Right atrium auricular region (tissue), 2 donors: ENCODE results near the gene KRTCAP2. TPM values are rescaled to one million over a fixed set of nuclear protein-coding genes. Genes with fewer than 3 reads are reported as not detected.
"Not testable (repeated sequence)": the region's sequence is repeated elsewhere in the genome, so short reads cannot be mapped to it uniquely, and the experiment has no call there.

Experiments
- DNase-seq: peaks from one replicate; pipeline ENCODE4 v3.0.0-alpha.2; 2019; ENCODE audit warnings: low spot score
- H3K27ac ChIP-seq, 2 donors: fragments of 200-600 bp; sonication (generic); 1 replicate in 1 of 2; 2 replicates in 1 of 2; pipeline ENCODE4 v1.5.1; 2016 to 2019
- H3K27me3 ChIP-seq, 2 donors: fragments of 200-600 bp; sonication (generic); one replicate each; pipeline versions ENCODE4 v1.5.1 to v1.6.0; 2017 to 2019
- H3K36me3 ChIP-seq: fragments of 200-600 bp; sonication (generic); one replicate; pipeline ENCODE4 v1.5.1; 2016
- H3K4me1 ChIP-seq, 2 donors: fragments of 200-600 bp; sonication (generic); one replicate each; pipeline versions ENCODE4 v1.5.1 to v1.6.0; 2017 to 2019
- H3K4me3 ChIP-seq, 2 donors: fragments of 200-600 bp; sonication (generic); 1 replicate in 1 of 2; 2 replicates in 1 of 2; pipeline ENCODE4 v1.5.1; 2017 to 2019; ENCODE audit warnings: mild to moderate bottlenecking in 1 of 2, moderate library complexity in 1 of 2
- H3K9me3 ChIP-seq, 2 donors: fragments of 200-600 bp; sonication (generic); one replicate each; pipeline ENCODE4 v1.5.1; 2019
- total RNA-seq, 2 donors: library from RNA; depleted of rRNA; stranded (reverse); fragments of >200 nt; gene quantifications; one replicate each; pipeline ENCODE4 v1.1.0, GENCODE V29; 2016
- TF ChIP-seq, protein P1 (sequence below), 2 donors: fragments of 200-600 bp; sonication (generic); IDR thresholded peaks; one replicate each; pipeline ENCODE4 v1.5.1; 2019; ENCODE audit warnings: antibody characterized with exemption in 2 of 2

Gene KRTCAP2
- total RNA-seq, 2 donors from 2014 or later: 124 to 147 TPM

DNA sequence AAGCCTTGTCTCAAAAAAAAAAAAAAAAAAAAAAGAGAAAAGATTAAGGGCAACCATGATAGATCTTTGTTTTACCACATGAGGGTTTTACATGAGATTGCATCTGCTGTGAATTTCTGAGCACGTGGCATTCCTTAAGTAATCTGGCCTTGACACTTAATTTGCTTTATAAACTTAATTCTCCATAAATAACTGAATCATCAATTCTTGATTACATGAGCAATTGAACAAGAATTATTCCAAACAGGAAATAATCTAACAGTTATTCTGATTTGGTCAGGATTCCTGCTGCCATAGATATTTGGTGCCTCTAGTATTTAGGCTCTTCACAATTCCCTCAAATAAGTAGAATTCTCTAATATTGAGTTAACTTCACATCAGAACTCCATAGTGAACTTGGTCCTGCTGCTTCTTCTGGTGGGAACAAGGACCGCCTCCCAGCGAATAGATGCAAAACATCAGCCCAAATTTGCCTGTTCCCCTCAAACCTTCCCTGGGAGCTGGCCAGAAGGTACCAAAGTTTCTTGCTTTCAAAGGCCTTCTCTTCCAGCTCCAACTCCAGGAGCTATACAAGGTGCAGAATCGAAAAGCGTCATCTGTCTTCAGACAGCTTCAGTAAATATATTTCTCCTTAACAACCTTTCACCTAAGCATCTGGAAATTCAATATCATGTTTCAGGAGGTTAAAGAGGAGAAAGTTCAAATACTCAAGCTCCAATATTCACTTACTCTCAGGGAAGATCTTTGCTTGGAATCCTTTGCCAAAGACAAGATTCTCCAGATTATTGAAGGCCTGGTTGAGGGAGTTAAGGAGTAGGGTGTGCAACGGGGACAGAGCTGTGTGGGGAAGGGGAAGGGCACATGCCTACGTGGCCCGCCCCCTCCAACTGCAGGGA is 1.0 kb downstream of the KRTCAP2 start:
- peaks cover 0 to 38% of the 10 kb centered on the region in 2 donors for H3K4me1 ChIP-seq
- no peak for DNase-seq
- peaks cover 0 to 8% of the 10 kb centered on the region in 2 donors for H3K27me3 ChIP-seq
- TF ChIP-seq, protein P1, sequence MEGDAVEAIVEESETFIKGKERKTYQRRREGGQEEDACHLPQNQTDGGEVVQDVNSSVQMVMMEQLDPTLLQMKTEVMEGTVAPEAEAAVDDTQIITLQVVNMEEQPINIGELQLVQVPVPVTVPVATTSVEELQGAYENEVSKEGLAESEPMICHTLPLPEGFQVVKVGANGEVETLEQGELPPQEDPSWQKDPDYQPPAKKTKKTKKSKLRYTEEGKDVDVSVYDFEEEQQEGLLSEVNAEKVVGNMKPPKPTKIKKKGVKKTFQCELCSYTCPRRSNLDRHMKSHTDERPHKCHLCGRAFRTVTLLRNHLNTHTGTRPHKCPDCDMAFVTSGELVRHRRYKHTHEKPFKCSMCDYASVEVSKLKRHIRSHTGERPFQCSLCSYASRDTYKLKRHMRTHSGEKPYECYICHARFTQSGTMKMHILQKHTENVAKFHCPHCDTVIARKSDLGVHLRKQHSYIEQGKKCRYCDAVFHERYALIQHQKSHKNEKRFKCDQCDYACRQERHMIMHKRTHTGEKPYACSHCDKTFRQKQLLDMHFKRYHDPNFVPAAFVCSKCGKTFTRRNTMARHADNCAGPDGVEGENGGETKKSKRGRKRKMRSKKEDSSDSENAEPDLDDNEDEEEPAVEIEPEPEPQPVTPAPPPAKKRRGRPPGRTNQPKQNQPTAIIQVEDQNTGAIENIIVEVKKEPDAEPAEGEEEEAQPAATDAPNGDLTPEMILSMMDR (IDR thresholded peaks at IDR 0.05): no peak
- H3K4me3 ChIP-seq: peak overlapping the region; percentile 88 to 93
- H3K36me3 ChIP-seq: peaks cover 16% of the 10 kb centered on the region
- no peaks in the 10 kb centered on the region for H3K9me3 ChIP-seq
- H3K27ac ChIP-seq: peak overlapping the region; percentile 96

DNA sequence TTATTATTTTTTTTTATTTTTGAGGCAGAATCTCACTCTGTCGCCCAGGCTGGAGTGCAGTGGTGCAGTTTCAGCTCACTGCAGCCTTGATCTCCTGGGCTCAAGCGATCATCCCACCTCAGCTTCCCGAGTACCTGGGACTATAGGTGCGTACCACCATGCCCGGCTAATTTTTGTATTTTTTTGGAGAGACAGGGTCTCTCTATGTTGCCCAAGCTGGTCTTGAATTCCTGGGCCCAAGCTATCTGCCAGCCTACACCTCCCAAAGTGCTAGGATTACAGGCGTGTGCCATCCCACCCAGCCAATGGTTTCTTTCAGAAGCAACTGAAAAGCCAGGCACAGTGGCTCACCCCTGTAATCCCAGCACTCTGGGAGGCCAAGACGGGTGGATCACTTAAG is 2.3 kb downstream of the KRTCAP2 start:
- H3K27me3 ChIP-seq: peaks cover 0 to 8% of the 10 kb centered on the region in 2 donors
- H3K27ac ChIP-seq: no peak overlapping the region
- peaks cover 0 to 43% of the 10 kb centered on the region in 2 donors for H3K4me1 ChIP-seq
- TF ChIP-seq, protein P1 (IDR thresholded peaks at IDR 0.05): no peak
- H3K9me3 ChIP-seq: no peaks in the 10 kb centered on the region
- H3K4me3 ChIP-seq: no peak overlapping the region
- peaks cover 16% of the 10 kb centered on the region for H3K36me3 ChIP-seq
- peak; percentile 40 for DNase-seq

DNA sequence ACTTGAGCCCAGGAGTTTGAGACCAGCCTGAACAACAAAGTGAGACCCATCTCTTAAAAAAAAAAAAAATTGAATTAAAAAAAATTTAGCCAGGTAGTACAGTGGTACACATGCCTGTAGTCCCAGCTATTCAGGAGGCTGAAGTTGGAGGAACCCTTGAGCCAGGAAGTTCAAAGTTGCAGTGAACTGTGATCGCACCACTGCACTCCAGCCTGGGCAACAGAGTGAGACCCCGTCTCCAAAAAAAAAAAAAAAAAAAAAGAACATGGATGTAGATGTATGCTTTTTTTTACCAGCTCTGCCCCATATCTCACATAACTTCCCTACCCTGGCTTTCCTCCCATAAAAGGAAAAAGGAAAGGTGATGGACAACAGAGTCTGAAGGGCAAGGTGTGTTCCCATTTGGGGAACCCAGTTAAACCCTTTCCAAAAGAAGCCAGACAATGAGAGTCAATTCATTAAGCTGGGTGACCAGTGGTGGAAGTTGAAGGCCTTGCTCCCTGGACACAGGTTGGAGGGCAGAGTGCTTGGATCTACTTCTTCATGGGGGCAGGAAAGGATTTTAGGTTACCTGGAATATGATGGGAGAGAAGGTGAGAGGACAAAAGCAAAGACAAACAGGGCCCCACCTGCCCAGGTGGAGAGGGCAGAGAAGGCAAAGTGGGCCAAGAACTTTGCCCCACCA is 2.9 kb downstream of the KRTCAP2 start:
- DNase-seq: peak; percentile 38
- Histone ChIP-seq H3K4me1 (peaks cover 0 to 44% of the 10 kb centered on the region in 2 donors), H3K9me3 (no peaks in the 10 kb centered on the region), H3K27me3 (peaks cover 0 to 8% of the 10 kb centered on the region in 2 donors), H3K27ac (no peak overlapping the region), H3K4me3 (no peak overlapping the region), H3K36me3 (peaks cover 16% of the 10 kb centered on the region)
- TF ChIP-seq, protein P1 (IDR thresholded peaks at IDR 0.05): no peak

DNA sequence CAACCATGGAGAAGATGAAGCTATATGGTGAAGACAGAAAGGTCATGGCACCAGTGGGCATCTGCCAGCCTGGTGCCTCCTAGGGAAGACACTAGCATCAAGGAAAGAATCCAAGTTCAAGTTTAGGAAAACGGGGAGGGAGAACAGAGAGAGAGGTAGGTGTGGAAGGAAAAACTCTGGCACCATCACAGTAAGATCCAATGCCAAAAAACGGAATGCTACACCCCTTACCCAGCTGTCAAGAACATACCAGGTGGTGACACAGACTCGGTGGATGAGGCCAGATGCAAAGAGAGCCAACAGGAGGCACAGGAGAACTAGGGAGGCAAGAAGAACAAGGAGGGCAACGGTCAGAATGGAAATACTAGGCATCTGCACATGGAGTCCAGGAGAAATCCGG is 3.6 kb downstream of the KRTCAP2 start:
- no peak for DNase-seq
- H3K27me3 ChIP-seq: peaks cover 0 to 8% of the 10 kb centered on the region in 2 donors
- TF ChIP-seq, protein P1 (IDR thresholded peaks at IDR 0.05): no peak
- H3K27ac ChIP-seq: no peak overlapping the region
- H3K4me3 ChIP-seq: no peak overlapping the region
- H3K36me3 ChIP-seq: peaks cover 16% of the 10 kb centered on the region
- H3K4me1 ChIP-seq: peaks cover 0 to 44% of the 10 kb centered on the region in 2 donors
- H3K9me3 ChIP-seq: no peaks in the 10 kb centered on the region

DNA sequence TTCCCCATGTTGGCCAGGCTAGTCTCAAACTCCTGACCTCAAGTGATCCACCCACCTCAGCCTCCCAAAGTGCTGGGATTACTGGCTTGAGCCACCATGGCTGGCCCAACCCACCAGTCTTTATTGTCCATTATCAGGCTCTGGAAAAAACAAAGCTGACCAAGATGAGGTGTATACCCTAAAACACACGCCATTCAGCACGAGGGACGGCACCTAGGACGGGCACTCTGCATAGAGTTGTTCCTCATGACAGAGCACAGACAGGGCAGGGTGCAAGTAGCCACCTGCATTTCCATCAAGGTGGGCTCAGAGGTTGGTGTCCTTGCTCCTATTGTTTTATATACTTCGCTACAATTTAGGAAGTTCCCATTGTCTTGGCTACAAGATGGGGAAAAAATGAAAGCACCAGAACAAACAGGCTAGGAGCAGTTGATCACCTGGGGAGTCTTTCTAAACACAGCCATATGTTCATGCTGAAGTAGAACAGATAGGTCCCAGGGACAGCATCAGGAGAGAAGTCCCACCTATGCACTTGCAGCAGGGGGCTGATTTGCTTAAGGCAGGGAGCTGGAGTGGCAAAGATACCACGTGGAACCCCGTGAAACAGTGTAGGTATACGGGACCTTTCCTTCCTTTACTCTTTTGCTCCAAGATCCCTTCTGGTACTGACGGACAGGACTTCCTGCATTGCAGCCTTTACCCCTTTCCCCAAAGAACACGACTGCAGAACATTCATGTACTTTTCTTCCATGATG is 4.5 kb downstream of the KRTCAP2 start:
- H3K27me3 ChIP-seq: no peaks in the 10 kb centered on the region
- H3K9me3 ChIP-seq: no peaks in the 10 kb centered on the region
- no peak for DNase-seq
- H3K36me3 ChIP-seq: peaks cover 16% of the 10 kb centered on the region
- TF ChIP-seq, protein P1 (IDR thresholded peaks at IDR 0.05): no peak
- H3K27ac ChIP-seq: no peak overlapping the region
- H3K4me1 ChIP-seq: peaks cover 0 to 38% of the 10 kb centered on the region in 2 donors
- no peak overlapping the region for H3K4me3 ChIP-seq

DNA sequence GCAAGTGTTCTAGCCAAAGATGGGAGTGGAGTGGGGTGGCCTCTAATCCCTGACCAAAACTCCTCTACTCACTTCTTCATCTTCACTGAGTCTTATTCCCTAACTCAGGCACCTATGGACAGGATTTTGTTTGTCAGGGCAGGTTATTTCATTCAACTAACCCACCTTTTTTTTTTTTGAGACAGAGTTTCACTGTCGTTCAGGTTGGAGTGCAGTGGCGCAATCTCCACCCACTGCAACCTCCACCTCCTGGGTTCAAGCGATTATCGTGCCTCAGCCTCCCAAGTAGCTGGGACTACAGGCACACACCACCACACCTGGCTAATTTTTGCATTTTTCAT is 5.0 kb downstream of the KRTCAP2 start:
- not testable (repeated sequence) for H3K4me3 ChIP-seq, H3K9me3 ChIP-seq, H3K27me3 ChIP-seq, DNase-seq
- Histone ChIP-seq H3K4me1 (peaks cover 0 to 34% of the 10 kb centered on the region in 2 donors), H3K36me3 (peaks cover 16% of the 10 kb centered on the region), H3K27ac (peak overlapping the region in 1 of 2 donors; percentile 53)
